Activated CD4-positive, alpha-beta T cell treated with anti-CD3 and anti-CD28 coated beads, Interleukin-2, amount 50 U/mL, for 16 hours (primary cell): ENCODE data around the gene FBXO42.
A peak's percentile ranks its signal among the peaks of the same experiment; 100 is the strongest.
"Not testable (repeated sequence)": the region's sequence is repeated elsewhere in the genome, so short reads cannot be mapped to it uniquely, and the experiment has no call there.

Experiments
- DNase-seq: peaks from one replicate; pipeline ENCODE4 v3.0.0-alpha.2; 2020

FBXO42 gene

DNA sequence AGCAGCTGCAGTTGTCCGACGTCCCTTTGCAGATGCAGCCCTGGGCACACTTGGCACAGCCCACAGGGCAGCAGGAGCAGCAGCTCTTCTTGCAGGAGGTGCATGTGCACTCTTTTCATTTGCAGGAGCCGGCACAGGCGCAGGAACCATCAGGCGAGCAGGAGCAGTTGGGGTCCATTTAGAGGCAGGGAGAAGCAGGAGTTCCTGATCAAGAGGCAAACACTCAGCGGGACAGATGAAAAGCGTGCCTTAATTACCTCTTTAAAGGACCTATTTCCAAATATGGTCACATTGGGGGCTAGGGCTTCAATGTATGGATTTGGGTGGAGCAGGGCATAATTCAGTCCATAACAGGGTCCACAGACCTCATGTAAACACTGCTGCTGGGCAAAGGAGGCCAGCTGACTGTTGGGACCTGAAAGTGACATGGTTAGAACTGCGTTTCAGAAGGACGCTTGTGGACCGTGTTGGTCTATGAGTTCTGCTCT, 111.0 kb downstream of the FBXO42 start:
- no peak for DNase-seq

- DNase-seq, result peak; percentile 8
Measured at GRCh38 chr1:16239972-16240491, 112.2 kb downstream of the FBXO42 start.

GRCh38 chr1:16237343-16237830, 114.9 kb downstream of the FBXO42 start:
- DNase-seq, result no peak

- peak; percentile 97 for DNase-seq
Measured at GRCh38 chr1:16236511-16237342, 115.6 kb downstream of the FBXO42 start, which contains the start of gene CPLANE2. TSS of gene CPLANE2 (minus strand) at chr1:16237183. CDS start at chr1:16236742, 441 bp downstream.

DNA sequence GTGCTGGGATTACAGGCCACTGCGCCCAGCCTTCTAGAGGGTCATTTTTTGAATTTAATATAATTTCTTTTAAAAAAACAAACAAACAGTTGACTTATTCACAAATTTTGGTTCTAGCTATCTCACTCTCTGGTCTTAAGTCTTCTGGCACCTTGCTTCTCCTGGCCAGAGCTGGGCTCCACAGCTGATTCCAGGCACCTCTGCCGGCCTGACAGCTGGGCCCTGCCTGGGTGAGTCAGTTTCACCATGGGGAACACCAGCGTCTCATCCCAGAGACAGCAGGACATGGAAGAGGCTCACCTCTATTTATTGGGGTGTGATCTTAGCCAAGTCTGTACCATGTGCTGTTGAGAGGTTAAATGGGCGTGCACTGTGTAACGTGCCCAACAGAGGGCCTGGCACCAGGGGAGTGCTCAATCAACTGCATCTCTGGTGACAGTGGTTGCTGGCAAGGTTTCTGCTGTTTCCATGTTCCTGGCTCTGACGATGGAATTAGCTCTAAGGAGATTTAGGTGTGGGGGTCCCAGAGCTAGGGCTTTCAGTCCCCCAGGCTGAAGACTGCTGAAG, 116.3 kb downstream of the FBXO42 start:
- peak; percentile 58 for DNase-seq

- DNase-seq, result no peak
Measured at GRCh38 chr1:16235347-16235746, 116.9 kb downstream of the FBXO42 start.

DNA sequence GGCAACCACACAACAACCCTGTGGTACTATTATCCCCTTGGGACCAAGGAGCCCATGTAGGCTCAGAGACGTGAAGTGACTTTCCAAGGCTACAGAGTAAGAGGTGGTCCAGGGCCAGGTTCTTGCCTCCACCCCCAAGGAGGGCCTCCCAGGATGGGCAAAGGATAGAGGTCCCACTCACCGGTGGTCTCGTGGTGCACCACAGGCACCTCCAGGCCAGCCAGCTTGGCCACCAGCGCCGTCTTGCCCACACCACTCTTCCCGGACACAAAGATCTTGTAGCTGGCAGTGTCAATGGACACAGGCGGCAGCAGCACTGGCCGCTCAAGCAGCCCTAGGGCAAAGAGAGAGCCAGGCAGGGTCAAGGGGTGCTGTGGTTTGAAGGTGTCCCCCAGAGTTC, 118.8 kb downstream of the FBXO42 start:
- no peak for DNase-seq

DNA sequence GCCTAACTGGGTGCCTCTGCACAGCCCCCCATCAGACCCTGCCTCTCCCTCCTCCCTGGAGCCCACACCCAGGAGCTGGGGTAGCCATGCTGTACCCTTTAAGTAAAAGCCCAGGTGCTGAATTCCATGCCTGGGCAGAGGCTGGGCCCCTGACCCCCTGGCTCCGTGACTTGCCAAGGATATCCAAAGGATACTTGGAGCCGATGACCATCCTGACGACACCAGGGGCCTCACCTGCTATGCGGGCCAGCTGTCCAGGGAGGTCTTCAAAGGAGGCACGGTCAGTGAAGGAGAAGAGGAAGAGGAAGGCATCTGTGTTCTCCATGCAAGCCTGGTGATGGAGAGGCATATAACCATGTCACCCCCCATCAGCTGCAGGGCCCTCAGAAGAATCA, 120.0 kb downstream of the FBXO42 start:
- no peak for DNase-seq

DNA sequence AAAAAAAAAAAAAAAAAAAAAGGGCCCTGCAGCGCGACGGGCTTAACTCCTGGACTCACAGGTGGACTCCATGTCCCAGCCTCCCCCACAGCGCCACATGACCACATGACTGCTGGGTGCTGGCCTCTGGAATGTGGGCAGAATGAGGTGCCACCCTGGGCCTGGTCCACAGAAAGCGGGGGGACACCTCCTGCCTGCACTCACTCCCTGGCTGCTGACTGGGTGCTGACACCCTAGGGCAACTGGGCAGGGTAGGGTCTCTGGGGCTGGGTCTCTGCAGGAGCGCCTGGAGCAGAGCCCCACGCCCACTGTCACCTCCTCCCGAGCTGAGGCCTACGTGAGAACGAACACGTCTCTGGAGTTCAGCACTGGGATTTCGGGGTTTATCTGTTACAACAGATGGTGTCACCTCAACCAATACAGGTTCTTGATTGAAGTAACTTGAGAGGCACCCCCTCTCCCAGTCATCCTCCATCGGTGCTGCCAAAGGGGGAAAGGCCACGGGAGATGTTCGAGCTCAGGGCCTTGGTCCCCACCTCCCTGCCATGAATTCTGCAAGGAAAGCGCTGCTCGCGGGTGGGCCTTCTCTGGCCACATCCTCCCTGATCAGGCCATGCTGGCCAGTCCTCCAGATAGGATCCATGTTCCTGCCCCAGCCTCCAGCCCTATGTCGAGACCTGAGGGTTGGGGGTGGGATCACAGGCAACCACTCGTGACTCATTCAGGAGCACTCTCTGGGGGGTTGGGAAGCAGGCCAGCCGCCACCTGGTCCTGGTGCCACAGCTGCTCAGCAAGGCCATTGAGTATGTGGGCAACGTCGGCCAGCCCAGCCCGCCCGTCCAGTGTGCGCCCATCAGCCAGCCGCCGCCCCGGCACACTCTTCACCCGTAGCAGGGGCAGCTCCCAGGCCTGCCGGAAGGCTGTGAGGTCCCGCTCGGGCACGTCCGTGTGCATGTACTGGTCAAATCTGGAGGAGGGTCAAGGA, 120.7 kb downstream of the FBXO42 start:
- DNase-seq, result no peak

DNA sequence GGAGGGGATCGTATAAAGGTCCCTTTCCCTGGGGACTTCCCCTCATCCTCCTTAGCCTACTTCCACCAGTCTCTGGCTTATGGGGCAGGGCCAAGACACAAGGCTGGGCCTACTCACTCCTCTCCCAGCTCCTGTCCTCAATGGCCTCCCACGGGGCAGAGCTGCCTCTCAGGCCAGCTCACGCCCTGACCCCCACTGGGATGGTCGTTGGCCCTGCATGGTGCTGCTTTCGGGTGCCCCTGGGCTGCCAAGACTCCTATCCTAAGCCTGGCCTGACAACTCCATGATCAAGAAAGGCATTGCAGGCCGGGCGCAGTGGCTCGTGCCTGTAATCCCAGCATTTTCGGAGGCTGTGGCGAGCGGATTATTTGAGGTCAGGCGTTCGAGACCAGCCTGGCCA, 121.5 kb downstream of the FBXO42 start:
- no peak for DNase-seq

GRCh38 chr1:16229976-16230740, 122.1 kb downstream of the FBXO42 start:
- DNase-seq, result no peak

- no peak for DNase-seq
Measured at GRCh38 chr1:16226490-16227179, 125.6 kb downstream of the FBXO42 start.

DNA sequence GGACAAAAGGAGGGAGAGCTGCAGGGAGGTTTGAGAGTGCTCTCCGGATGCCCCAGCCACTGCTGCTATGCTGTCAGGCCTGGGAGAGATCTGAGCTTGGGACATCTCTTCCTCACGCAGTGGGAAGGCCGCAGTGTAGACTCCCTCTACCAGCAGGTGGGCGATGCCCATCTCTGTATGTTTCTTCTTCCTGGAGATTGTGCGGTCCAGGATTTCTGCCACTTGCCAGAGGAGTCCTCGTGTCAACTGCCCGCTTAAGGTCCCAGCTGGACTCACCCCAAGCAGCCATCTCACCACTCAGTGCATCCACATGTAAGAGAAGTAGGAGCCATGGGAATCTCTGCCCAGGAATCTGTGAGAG, 126.2 kb downstream of the FBXO42 start:
- no peak for DNase-seq

GRCh38 chr1:16224472-16224871, 127.8 kb downstream of the FBXO42 start:
- DNase-seq, result no peak

DNA sequence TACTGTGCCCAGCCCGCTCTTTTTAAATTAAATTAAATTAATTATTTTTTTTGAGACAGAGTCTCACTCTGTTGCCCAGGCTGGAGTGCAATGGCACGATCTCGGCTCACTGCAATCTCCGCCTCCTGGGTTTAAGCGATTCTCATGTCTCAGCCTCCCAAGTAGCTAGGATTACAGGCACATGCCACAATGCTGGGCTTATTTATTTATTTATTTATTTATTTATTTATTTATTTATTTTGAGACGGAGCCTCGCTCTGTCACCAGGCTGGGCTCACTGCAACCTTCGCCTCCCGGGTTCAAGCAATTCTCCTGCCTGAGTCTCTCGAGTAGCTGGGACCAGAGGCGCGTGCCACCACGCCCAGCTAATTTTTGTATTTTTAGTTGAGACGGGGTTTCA, 129.6 kb downstream of the FBXO42 start:
- DNase-seq, result not testable (repeated sequence)

DNA sequence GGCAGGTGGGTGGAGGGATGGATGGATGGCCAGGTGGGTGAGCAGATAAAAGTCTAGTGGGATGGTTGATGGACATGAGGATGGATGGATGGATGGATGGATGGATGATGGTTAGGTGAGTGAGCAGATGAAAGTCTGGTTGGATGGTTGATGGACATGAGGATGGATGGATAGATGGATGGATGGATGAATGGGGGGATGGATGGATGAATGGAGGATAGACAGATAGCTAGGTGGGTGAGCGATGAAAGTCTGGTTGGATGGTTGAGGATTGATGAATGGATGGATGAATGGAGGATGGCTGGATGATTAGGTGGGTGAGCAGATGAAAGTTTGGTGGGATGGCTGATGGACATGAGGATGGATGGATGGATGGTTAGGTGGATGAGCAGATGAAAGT, 130.8 kb downstream of the FBXO42 start:
- no peak for DNase-seq

- DNase-seq, result no peak
Measured at GRCh38 chr1:16219968-16220500, 132.2 kb downstream of the FBXO42 start.

- DNase-seq, result no peak
Measured at GRCh38 chr1:16218674-16219071, 133.6 kb downstream of the FBXO42 start.

- no peak for DNase-seq
Measured at GRCh38 chr1:16218014-16218673, 134.1 kb downstream of the FBXO42 start.

DNA sequence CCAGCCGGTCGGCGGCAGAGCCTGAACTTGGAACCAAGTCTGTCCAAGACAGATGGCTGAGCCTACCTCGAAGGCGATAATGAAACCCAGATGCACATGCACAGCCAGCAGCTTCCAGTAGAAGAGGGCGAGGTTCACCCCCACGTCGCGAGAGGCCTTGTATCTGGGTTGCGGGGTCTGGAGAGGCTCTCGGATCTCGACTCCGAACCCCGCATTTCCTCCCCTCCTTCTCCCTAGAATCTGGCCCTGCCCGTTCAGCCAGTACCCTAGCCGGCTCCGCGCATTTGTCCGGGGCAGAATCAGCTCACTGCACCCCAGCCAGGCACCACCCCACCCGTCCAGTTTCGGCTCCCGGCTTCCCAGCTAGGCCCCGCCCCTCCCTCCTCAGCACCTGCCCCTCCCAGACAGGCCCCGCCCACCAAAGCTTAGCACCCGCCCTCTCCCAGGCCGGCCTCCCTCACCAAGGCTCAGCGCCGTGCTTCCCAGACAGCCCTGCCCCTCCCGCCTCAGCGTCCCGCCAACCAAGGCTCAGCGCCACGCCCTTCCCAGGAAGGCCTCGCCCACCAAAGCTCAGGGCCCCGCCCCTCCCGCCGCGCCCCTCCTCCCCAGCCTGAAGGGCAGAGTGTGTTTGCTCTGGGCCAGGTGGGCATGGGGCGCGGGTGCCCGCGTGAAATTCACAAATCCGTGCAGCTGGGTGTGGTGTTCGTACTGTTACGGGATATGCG, 135.1 kb downstream of the FBXO42 start:
- DNase-seq, result peak; percentile 96
